ENCODE data around the gene PTBP3. TPM values are rescaled to one million over a fixed set of nuclear protein-coding genes. Genes with fewer than 3 reads are reported as not detected.

The PTBP3 gene
- total and polyA plus RNA-seq, 2 of the 13 experiments (the other 11 are each of a cell fraction or from before 2014, with no cell fraction given) = 52.8 to 61.1 TPM

- TF ChIP-seq ZNF318 (CRISPR knock-in tag; IDR thresholded peaks at IDR 0.05) = no peak
- TF ChIP-seq SMARCC2 (IDR thresholded peaks at IDR 0.05) = no peak
- TF ChIP-seq ZNF407 (CRISPR knock-in tag; IDR thresholded peaks at IDR 0.05; ENCODE audit: not compliant biosample characterization) = no peak
- no peak for TF ChIP-seq HNRNPLL (IDR thresholded peaks at IDR 0.05; ENCODE audit: low read depth, low read length, poor library complexity, severe bottlenecking)
- TF ChIP-seq ZFX (CRISPR knock-in tag; IDR thresholded peaks at IDR 0.05; ENCODE audit: low read depth) = no peak
- no peak for TF ChIP-seq KLF6 (CRISPR knock-in tag; IDR thresholded peaks at IDR 0.05)
- TF ChIP-seq RBM39 (IDR thresholded peaks at IDR 0.05; ENCODE audit: low read depth, low read length, poor library complexity, severe bottlenecking) = no peak
- TF ChIP-seq ZNF775 (CRISPR knock-in tag; IDR thresholded peaks at IDR 0.05; ENCODE audit: borderline replicate concordance) = no peak
- TF ChIP-seq ZNF17 (CRISPR knock-in tag; IDR thresholded peaks at IDR 0.05) = no peak
These were observed 20.8 kb upstream of the PTBP3 start (continued) for GRCh38 chr9:112354081-112354743.
